Progenitor cell of endocrine pancreas (in vitro differentiated cells): Measurements from ENCODE around the gene INTS4. TPM values are rescaled to one million over a fixed set of nuclear protein-coding genes. Genes with fewer than 3 reads are reported as not detected.

Experiments used
- DNase-seq: peaks from one replicate; pipeline ENCODE4 v3.0.0; 2021; ENCODE audit warnings: low spot score; ENCODE audit not compliant: unreplicated experiment
- H3K27ac Mint-ChIP-seq: 2 replicates; pipeline ENCODE4 v1.8.0; 2021; ENCODE audit warnings: mild to moderate bottlenecking, moderate library complexity, mixed read lengths
- H3K27me3 Mint-ChIP-seq: 2 replicates; pipeline ENCODE4 v1.8.0; 2021; ENCODE audit warnings: mixed read lengths
- H3K36me3 Mint-ChIP-seq: 2 replicates; pipeline ENCODE4 v1.8.0; 2022; ENCODE audit warnings: mixed read lengths; ENCODE audit not compliant: insufficient read depth
- H3K4me1 Mint-ChIP-seq: 2 replicates; pipeline ENCODE4 v1.8.0; 2021; ENCODE audit warnings: low read depth, mixed read lengths
- H3K4me3 Mint-ChIP-seq: 2 replicates; pipeline ENCODE4 v1.8.0; 2021; ENCODE audit warnings: low read depth, mild to moderate bottlenecking, moderate library complexity, mixed read lengths
- H3K9me3 Mint-ChIP-seq: 2 replicates; pipeline ENCODE4 v1.8.0; 2021; ENCODE audit warnings: low read depth, mixed read lengths
- total RNA-seq: library from RNA; stranded (reverse); gene quantifications from 2 replicates; pipeline ENCODE4 v1.2.1, GENCODE V29; 2021
- TF ChIP-seq, protein P1 (sequence below): fragments of 200-600 bp; sonication (generic); IDR thresholded peaks from one replicate; pipeline ENCODE4 v1.5.0; 2021; ENCODE audit warnings: antibody characterized with exemption, mild to moderate bottlenecking; ENCODE audit not compliant: unreplicated experiment

Gene INTS4
- total RNA-seq, 1 donor from 2014 or later = 52.5 TPM

DNA sequence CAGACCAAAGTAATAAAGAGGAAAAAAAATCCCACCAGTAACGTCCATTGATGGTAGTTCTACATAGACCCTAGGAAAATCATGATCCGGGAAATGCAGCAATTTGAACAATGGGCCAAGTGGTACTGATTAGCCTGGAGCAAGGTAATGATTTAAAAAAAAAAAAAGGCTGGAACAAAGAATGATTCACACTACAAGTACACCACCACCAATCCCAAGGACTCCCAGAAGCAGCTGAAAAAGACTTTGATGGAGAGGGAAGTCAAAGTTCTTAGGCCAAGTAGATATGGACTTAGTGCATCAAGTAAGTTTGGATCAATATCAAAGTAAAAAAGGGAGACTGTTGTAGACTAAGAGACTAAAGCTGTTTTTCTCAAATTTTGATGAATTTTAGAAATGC lies 16.8 kb upstream of the INTS4 start:
- DNase-seq = no peak
- peaks cover 3% of the 10 kb centered on the region for H3K4me1 Mint-ChIP-seq
- H3K27me3 Mint-ChIP-seq = no peaks in the 10 kb centered on the region
- H3K9me3 Mint-ChIP-seq = no peaks in the 10 kb centered on the region
- peaks cover 8% of the 10 kb centered on the region for H3K36me3 Mint-ChIP-seq
- H3K4me3 Mint-ChIP-seq = no peak overlapping the region
- no peak overlapping the region for H3K27ac Mint-ChIP-seq
- TF ChIP-seq, protein P1, sequence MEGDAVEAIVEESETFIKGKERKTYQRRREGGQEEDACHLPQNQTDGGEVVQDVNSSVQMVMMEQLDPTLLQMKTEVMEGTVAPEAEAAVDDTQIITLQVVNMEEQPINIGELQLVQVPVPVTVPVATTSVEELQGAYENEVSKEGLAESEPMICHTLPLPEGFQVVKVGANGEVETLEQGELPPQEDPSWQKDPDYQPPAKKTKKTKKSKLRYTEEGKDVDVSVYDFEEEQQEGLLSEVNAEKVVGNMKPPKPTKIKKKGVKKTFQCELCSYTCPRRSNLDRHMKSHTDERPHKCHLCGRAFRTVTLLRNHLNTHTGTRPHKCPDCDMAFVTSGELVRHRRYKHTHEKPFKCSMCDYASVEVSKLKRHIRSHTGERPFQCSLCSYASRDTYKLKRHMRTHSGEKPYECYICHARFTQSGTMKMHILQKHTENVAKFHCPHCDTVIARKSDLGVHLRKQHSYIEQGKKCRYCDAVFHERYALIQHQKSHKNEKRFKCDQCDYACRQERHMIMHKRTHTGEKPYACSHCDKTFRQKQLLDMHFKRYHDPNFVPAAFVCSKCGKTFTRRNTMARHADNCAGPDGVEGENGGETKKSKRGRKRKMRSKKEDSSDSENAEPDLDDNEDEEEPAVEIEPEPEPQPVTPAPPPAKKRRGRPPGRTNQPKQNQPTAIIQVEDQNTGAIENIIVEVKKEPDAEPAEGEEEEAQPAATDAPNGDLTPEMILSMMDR = no peak

DNA sequence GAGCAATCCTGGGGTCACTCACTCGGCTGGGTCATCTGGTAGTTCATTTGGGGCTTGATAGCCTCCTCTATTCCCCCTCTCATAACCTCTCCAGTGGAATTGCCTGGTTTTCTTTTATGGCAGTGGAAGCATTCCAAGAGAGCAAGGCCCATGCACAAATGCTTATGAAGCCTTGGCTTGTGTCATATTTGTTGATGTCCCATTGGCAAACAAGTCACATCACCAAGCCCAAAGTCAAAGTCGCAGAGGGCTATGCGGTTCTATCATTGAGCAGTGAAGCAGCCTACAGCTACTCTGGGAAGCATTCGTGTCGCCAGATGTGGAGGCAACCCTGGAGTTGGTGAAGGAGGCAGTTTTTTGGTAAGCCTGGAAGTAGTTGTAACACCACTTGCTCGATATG lies 16.3 kb upstream of the INTS4 start:
- H3K4me1 Mint-ChIP-seq = peaks cover 3% of the 10 kb centered on the region
- no peaks in the 10 kb centered on the region for H3K27me3 Mint-ChIP-seq
- no peak overlapping the region for H3K4me3 Mint-ChIP-seq
- H3K36me3 Mint-ChIP-seq = peaks cover 5% of the 10 kb centered on the region
- no peak for DNase-seq
- H3K9me3 Mint-ChIP-seq = no peaks in the 10 kb centered on the region
- TF ChIP-seq, protein P1 = no peak
- no peak overlapping the region for H3K27ac Mint-ChIP-seq

DNA sequence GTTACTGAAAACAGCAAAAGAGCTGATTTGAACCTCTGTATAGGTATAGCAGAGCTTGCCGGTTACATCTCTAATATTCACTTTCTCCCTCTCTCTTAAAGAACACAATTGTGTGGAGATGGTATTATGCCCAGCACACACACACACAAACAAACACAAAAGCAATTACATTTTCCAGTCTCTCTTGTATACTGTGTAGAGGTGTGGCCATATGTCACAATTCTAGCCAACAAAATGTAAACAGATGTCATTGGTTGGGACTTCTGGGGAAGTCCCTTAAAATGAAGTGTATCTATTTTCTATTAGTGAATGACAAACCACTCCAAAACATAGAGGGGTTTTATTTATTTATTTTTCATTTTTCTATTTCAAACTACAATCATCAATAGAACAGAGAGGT lies 15.8 kb upstream of the INTS4 start:
- Mint-ChIP-seq H3K4me3 (no peak overlapping the region), H3K27me3 (no peaks in the 10 kb centered on the region), H3K9me3 (no peaks in the 10 kb centered on the region), H3K4me1 (peaks cover 3% of the 10 kb centered on the region), H3K27ac (no peak overlapping the region), H3K36me3 (peaks cover 2% of the 10 kb centered on the region)
- TF ChIP-seq, protein P1 = no peak
- DNase-seq = no peak

DNA sequence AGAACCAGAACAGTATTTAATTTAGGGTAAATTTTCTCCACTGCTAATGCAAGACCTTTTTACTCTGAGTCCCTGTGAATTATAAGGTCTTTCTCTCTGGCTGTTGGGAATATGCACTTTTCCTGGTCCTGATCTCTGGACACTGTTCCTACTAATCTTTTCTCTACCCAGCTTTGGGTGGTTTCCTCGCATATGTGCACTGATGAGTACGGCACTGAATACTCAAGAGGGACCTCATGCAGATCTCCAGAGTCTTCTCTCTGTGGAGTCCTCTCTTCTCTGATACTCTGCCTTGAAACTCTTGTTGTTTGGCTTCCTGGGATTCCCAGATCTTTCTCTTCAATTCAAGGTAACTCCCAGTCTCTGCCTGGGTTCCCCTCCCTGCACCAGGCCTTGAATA lies 14.6 kb upstream of the INTS4 start:
- Mint-ChIP-seq H3K4me3 (no peak overlapping the region), H3K4me1 (peaks cover 3% of the 10 kb centered on the region), H3K36me3 (no peaks in the 10 kb centered on the region), H3K27me3 (no peaks in the 10 kb centered on the region), H3K27ac (no peak overlapping the region), H3K9me3 (no peaks in the 10 kb centered on the region)
- DNase-seq = no peak
- TF ChIP-seq, protein P1 = no peak

DNA sequence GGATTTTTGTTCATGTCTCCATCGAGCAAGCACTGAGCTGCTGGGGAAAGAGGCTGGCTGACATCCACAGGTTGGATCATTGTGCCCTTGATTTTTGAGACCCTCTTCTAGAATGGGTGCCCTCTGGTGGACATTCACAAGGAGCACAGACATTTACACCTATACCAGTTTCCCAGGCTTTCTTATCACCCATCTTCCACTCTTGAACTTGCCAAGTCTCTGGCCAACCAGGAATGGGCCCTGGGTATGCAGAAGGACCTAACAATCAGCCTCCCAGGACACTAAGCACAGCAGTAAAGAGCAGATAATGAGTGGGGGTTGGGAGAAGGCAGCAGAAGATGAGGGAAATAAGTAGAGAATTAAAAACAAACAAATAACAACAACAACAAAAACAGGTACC lies 5.7 kb upstream of the INTS4 start:
- Mint-ChIP-seq H3K27me3 (no peaks in the 10 kb centered on the region), H3K4me3 (no peak overlapping the region), H3K4me1 (no peaks in the 10 kb centered on the region), H3K36me3 (no peaks in the 10 kb centered on the region), H3K27ac (no peak overlapping the region), H3K9me3 (no peaks in the 10 kb centered on the region)
- peak; percentile 22 for DNase-seq
- TF ChIP-seq, protein P1 = peak; percentile 73
